Measurements from ENCODE around the gene PRKCH. TPM values are rescaled to one million over a fixed set of nuclear protein-coding genes. Genes with fewer than 3 reads are reported as not detected.

The PRKCH gene
- total RNA-seq, 1 experiment from 2014 or later, result 18.3 TPM

GRCh38 chr14:61333087-61333486, 11.7 kb downstream of the PRKCH start:
- H3K4me3 ChIP-seq (ENCODE audit: low read depth, low read length), result no peak overlapping the region
- H3K27me3 Mint-ChIP-seq (ENCODE audit: insufficient read depth, unreplicated experiment), result no peaks in the 10 kb centered on the region
- no peaks in the 10 kb centered on the region for H3K36me3 ChIP-seq (ENCODE audit: control insufficient read depth, insufficient read depth, low read length)
- H3K9me3 Mint-ChIP-seq (ENCODE audit: unreplicated experiment), result no peaks in the 10 kb centered on the region
- TF ChIP-seq CTCF (IDR thresholded peaks at IDR 0.05; ENCODE audit: insufficient read depth in 1 of 2, low read depth in 1 of 2, low read length in 1 of 2, severe bottlenecking in 1 of 2, unreplicated experiment in 1 of 2), result no peak
- H3K4me3 Mint-ChIP-seq (ENCODE audit: unreplicated experiment), result no peak overlapping the region
- no TSS peak for BruUV-seq (replicated peaks)
- CTCF ChIA-PET, result no interaction called here
- DNase-seq, result no peak
- H3K9me3 ChIP-seq, result no peaks in the 10 kb centered on the region
- POLR2A ChIA-PET, result interaction anchor here (0.6 kb wide), 1 partner anchor 12 kb away, joined by 4 read pairs; the partner anchor contains the start of gene PRKCH
- H3K27ac Mint-ChIP-seq (ENCODE audit: unreplicated experiment), result no peak overlapping the region
- no peaks in the 10 kb centered on the region for H3K27me3 ChIP-seq (replicated peaks; ENCODE audit: control insufficient read depth, insufficient read depth, low read length)
- peaks cover 12% of the 10 kb centered on the region for H3K4me1 Mint-ChIP-seq (ENCODE audit: low read depth, unreplicated experiment)
- H3K36me3 Mint-ChIP-seq (ENCODE audit: insufficient read depth, unreplicated experiment), result no peaks in the 10 kb centered on the region
- H3K4me1 ChIP-seq, result no peaks in the 10 kb centered on the region
- intact Hi-C loops (cut with micrococcal nuclease; ENCODE audit: unreplicated experiment), result no loop called here

GRCh38 chr14:61334197-61334701, 12.9 kb downstream of the PRKCH start:
- H3K4me1 ChIP-seq, result no peaks in the 10 kb centered on the region
- Mint-ChIP-seq H3K9me3 (ENCODE audit: unreplicated experiment) (no peaks in the 10 kb centered on the region), H3K27me3 (ENCODE audit: insufficient read depth, unreplicated experiment) (no peaks in the 10 kb centered on the region), H3K36me3 (ENCODE audit: insufficient read depth, unreplicated experiment) (no peaks in the 10 kb centered on the region), H3K4me3 (ENCODE audit: unreplicated experiment) (no peak overlapping the region), H3K4me1 (ENCODE audit: low read depth, unreplicated experiment) (peaks cover 12% of the 10 kb centered on the region), H3K27ac (ENCODE audit: unreplicated experiment) (no peak overlapping the region)
- no peak for TF ChIP-seq CTCF (IDR thresholded peaks at IDR 0.05; ENCODE audit: insufficient read depth in 1 of 2, low read depth in 1 of 2, low read length in 1 of 2, severe bottlenecking in 1 of 2, unreplicated experiment in 1 of 2)
- H3K36me3 ChIP-seq (ENCODE audit: control insufficient read depth, insufficient read depth, low read length), result no peaks in the 10 kb centered on the region
- no TSS peak for BruUV-seq (replicated peaks)
- no peaks in the 10 kb centered on the region for H3K27me3 ChIP-seq (replicated peaks; ENCODE audit: control insufficient read depth, insufficient read depth, low read length)
- intact Hi-C loops (cut with micrococcal nuclease; ENCODE audit: unreplicated experiment), result no loop called here
- ChIA-PET CTCF (interaction anchor here (0.7 kb wide), 1 partner anchor 137 kb away, joined by 3 read pairs; no protein-coding TSS in a partner anchor), POLR2A (no interaction called here)
- no peak overlapping the region for H3K4me3 ChIP-seq (ENCODE audit: low read depth, low read length)
- H3K9me3 ChIP-seq, result no peaks in the 10 kb centered on the region
- DNase-seq, result no peak

- no peaks in the 10 kb centered on the region for H3K4me1 ChIP-seq
- H3K4me3 ChIP-seq (ENCODE audit: low read depth, low read length), result no peak overlapping the region
- H3K27me3 Mint-ChIP-seq (ENCODE audit: insufficient read depth, unreplicated experiment), result no peaks in the 10 kb centered on the region
- ChIA-PET CTCF (interaction anchor here (0.7 kb wide), 1 partner anchor 136 kb away, joined by 3 read pairs; no protein-coding TSS in a partner anchor), POLR2A (no interaction called here)
- peaks cover 12% of the 10 kb centered on the region for H3K4me1 Mint-ChIP-seq (ENCODE audit: low read depth, unreplicated experiment)
- intact Hi-C loops (cut with micrococcal nuclease; ENCODE audit: unreplicated experiment), result no loop called here
- H3K4me3 Mint-ChIP-seq (ENCODE audit: unreplicated experiment), result no peak overlapping the region
- H3K9me3 ChIP-seq, result no peaks in the 10 kb centered on the region
- TF ChIP-seq CTCF (IDR thresholded peaks at IDR 0.05; ENCODE audit: insufficient read depth in 1 of 2, low read depth in 1 of 2, low read length in 1 of 2, severe bottlenecking in 1 of 2, unreplicated experiment in 1 of 2), result no peak
- no peak for DNase-seq
- BruUV-seq (replicated peaks), result no TSS peak
- H3K27me3 ChIP-seq (replicated peaks; ENCODE audit: control insufficient read depth, insufficient read depth, low read length), result no peaks in the 10 kb centered on the region
- H3K27ac Mint-ChIP-seq (ENCODE audit: unreplicated experiment), result no peak overlapping the region
- no peaks in the 10 kb centered on the region for H3K9me3 Mint-ChIP-seq (ENCODE audit: unreplicated experiment)
- H3K36me3 Mint-ChIP-seq (ENCODE audit: insufficient read depth, unreplicated experiment), result peaks cover 4% of the 10 kb centered on the region
- no peaks in the 10 kb centered on the region for H3K36me3 ChIP-seq (ENCODE audit: control insufficient read depth, insufficient read depth, low read length)
These were observed 13.7 kb downstream of the PRKCH start for GRCh38 chr14:61335049-61335448.
